NB4 (cell line): Measurements from ENCODE around the gene CPXM1.

Experiments
- CTCF ChIP-seq: IDR thresholded peaks from one replicate; pipeline ENCODE4 v1.5.1; 2012; ENCODE audit warnings: low read depth, low read length
- MYC ChIP-seq: IDR thresholded peaks from 2 replicates; pipeline ENCODE4 v1.6.1; 2011; ENCODE audit warnings: low read depth, low read length
- POLR2A ChIP-seq: IDR thresholded peaks from 2 replicates; pipeline ENCODE4 v1.6.1; 2011; ENCODE audit warnings: mild to moderate bottlenecking; ENCODE audit not compliant: insufficient read length; ENCODE audit errors: extremely low read depth
- TF ChIP-seq, protein P1 (sequence below): IDR thresholded peaks from 2 replicates; pipeline ENCODE4 v1.6.1; 2011; ENCODE audit warnings: low read depth, low read length

DNA sequence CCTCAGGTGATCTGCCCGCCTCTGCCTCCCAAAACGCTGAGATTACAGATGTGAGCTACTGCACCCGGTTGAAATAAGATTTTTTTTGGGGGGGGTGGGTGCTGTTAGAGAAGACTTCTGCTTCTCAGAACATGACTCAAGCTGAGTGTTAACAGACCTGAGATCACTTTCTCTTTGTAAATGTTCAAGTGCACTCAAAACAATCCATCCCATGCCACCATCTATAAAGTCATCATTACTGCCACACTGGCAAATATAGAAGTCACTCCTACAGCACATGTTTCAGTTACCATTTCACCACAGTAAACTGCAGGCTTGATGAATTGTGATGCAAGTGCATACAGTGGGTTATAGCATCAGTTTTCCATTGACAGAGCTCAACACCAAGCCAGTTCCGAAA lies 49.1 kb upstream of the CPXM1 start:
- TF ChIP-seq CTCF: no peak
- TF ChIP-seq POLR2A: no peak
- TF ChIP-seq MYC: no peak
- TF ChIP-seq, protein P1, sequence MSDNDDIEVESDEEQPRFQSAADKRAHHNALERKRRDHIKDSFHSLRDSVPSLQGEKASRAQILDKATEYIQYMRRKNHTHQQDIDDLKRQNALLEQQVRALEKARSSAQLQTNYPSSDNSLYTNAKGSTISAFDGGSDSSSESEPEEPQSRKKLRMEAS: no peak
